SKM-1 (cell line): ENCODE results near the gene TYW1B.
"Not testable (repeated sequence)": the region's sequence is repeated elsewhere in the genome, so short reads cannot be mapped to it uniquely, and the experiment has no call there.

Source experiments
- DNase-seq: peaks from one replicate; lab custom pipeline; 2025; ENCODE audit not compliant: unreplicated experiment; lab: John Stamatoyannopoulos, UW

Gene TYW1B

GRCh38 chr7:72827839-72828591 lies at the start of gene TYW1B:
TYW1B (minus strand) TSS chr7:72828200; CDS start chr7:72828075, 125 bp downstream.
- DNase-seq: peak; percentile 100

DNA sequence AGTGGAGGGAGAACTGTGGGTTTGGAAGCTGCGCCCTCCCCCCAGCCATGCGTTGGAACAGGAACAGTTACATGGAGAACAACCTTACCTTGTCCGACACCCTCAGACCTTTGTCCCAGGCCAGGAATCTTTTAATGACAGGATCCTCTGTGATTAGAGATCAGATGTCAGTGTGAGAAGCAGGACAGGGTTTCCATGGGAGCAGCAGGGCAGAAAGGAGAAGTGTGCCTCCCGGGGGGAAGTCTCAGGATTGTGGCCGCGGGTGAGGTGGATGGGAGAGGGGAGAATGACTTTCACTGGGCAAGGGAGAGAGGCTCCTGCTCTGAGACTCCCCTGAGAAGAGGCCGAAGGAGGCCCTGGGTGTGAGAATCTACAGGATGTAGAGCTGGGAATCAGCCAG lies 39.6 kb upstream of the TYW1B start:
- not testable (repeated sequence) for DNase-seq

GRCh38 chr7:72858846-72859400 lies 30.9 kb upstream of the TYW1B start:
- DNase-seq: not testable (repeated sequence)

GRCh38 chr7:72857925-72858324 lies 29.9 kb upstream of the TYW1B start:
- DNase-seq: not testable (repeated sequence)

GRCh38 chr7:72855261-72855660 lies 27.3 kb upstream of the TYW1B start:
- not testable (repeated sequence) for DNase-seq

DNA sequence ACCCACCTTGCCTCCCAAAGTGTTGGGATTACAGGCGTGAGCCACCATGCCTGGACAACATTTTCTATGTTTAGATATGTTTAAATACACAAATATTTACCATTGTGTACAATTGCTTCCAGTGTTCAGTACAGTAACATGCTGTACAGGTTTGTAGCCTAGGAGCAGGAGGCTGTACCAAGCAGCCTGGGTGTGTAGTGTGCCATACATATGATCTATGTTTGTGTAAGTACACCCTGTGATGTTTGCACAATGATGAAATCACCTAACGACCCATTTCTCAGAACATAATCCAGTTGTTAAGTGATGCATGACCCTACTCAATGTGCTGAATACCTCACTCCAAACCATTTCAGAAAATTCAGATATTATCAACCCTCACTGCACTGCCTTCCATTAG lies 24.9 kb upstream of the TYW1B start:
- not testable (repeated sequence) for DNase-seq

DNA sequence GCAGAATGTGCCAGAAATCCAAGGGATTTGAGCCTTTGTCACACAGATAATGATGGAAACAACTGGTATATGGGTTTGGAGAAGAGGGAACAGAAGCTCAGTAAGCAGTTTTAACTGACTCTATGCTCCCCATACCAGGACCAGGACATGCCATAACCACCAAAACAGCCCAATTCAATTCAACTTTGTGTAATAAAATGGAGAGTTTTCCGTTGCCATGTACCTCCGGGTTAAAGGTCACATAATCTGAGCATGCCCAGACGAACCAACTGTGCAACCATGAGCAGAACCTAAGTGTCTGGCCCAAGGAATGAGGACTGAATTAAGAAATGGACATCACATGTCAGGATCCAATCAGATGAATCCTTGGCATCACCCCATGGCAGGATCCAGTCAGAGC lies 22.7 kb upstream of the TYW1B start:
- DNase-seq: not testable (repeated sequence)

- not testable (repeated sequence) for DNase-seq
Measured at GRCh38 chr7:72844146-72844545, 16.1 kb upstream of the TYW1B start.

- not testable (repeated sequence) for DNase-seq
Measured at GRCh38 chr7:72843166-72843565, 15.2 kb upstream of the TYW1B start.

GRCh38 chr7:72840966-72841511 lies 13.0 kb upstream of the TYW1B start:
- not testable (repeated sequence) for DNase-seq

- not testable (repeated sequence) for DNase-seq
Measured at GRCh38 chr7:72838315-72838714, 10.3 kb upstream of the TYW1B start.

GRCh38 chr7:72837291-72837690 lies 9.3 kb upstream of the TYW1B start:
- not testable (repeated sequence) for DNase-seq

DNA sequence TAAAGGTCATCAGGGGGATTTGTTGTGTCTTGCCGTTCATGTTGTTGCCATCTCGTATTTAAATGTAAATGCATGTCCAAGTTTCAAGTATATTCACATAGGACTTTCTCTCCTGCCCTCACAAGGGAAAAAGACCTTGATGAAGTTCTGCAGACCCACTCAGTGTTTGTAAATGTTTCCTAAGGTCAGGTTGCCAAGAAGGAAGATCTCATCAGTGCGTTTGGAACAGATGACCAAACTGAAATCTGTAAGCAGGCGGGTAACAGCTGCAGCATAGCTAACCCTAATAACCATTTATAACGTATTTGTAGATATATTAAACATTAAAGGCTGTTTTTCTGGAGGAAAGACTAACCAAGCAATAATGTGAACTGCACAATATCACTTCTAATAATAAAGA lies 2.6 kb upstream of the TYW1B start:
- not testable (repeated sequence) for DNase-seq

DNA sequence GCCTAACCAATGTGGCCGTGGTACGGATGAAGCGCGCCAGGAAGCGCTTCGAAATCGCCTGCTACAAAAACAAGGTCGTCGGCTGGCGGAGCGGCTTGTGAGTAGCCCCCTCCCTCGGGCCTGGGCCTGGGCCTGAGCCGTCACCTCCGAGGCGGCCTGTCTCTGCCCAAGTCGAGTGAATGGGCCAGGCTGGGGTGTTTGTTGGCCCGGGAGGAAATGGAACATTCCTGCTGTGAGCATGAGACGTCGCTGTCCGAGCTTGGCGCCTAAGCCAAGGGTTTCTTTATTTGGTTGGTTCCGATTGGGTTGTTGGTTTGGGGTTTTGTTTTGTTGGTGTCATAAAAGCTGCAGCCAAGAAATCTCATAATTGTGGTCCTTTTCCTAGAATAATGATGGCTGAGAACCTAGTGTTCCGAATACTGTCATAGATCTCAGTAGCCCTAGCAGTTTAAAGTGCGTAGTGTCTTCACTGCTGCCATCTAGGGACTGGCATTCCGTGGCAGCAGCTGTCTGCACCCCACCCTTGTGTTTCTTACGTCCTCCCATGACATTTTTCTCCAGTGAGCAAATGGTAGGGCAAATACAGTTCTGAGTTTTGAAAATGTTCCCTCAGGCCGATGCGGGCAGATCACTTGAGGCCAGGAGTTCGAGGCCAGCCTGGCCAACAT lies 1.8 kb upstream of the TYW1B start:
- DNase-seq: peak; percentile 9

DNA sequence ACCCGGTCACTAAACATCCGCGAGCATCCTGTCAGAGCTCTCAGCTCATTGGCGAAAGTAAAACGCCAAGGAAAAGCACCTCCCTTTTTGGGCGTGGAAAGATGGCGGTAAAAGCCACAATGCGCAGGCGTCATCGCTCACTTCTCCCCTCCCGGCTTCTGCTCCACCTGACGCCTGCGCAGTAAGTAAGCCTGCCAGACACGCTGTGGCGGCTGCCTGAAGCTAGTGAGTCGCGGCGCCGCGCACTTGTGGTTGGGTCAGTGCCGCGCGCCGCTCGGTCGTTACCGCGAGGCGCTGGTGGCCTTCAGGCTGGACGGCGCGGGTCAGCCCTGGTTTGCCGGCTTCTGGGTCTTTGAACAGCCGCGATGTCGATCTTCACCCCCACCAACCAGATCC lies 1.3 kb upstream of the TYW1B start:
- DNase-seq: peak; percentile 96

DNA sequence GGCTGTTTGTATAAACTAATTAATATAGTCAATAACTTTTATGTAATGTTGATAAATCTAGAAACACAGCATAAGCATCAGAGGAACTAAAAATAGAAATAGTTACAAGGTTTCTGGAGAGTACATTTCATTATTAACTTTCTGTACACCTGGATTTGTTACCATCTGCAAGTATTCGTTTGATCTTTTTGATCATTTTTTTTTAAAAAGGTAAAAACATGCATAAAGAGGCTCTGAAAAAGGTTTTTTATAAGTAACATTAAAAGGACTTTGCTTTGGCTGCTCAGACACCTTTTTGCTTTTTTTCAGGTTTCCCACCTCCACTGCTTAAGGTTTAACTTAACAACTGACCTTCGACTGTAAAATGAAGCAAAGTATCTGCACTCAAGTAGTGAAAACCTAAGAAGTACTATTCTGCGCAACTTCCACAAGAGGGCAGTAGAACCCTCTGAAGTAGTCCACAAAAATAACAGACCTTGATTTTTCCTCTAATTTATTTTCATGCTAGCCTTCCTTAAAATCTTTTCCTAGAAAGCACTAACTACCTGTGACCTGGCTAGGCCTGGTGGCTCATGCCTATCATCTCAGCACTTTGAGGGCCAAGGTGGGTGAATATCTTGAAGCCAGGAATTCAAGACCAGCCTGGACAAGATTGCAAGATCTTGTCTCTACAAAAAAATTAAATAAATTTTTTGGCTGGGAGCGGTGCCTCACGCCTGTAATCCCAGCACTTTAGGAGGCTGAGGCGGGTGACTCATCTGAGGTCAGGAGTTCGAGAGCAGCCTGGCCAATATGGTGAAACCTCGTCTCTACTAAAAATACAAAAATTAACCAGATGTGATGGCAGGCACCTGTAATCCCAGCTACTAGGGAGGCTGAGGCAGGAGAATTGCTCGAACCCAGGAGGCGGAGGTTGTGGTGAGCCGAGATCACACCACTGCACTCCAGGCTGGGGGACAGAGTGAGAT lies 4.0 kb downstream of the TYW1B start:
- DNase-seq: not testable (repeated sequence)

DNA sequence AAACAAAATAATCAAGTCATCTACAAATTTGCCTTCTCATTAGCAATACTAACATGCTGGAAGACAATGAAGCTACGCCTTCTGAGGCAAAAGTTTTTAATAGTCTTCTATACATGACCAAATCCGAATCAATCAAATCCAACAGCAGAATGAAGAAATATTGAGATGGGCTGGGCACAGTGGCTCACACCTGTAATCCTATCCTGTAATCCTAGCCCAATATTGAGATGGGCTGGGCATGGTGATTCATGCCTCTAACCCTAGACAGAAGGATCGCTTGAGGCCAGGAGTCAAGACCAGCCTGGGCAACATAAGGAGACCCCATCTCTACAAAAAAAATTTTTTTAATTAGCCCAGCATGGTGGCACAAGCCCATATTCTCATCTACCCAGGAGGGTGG lies 5.5 kb downstream of the TYW1B start:
- DNase-seq: not testable (repeated sequence)

DNA sequence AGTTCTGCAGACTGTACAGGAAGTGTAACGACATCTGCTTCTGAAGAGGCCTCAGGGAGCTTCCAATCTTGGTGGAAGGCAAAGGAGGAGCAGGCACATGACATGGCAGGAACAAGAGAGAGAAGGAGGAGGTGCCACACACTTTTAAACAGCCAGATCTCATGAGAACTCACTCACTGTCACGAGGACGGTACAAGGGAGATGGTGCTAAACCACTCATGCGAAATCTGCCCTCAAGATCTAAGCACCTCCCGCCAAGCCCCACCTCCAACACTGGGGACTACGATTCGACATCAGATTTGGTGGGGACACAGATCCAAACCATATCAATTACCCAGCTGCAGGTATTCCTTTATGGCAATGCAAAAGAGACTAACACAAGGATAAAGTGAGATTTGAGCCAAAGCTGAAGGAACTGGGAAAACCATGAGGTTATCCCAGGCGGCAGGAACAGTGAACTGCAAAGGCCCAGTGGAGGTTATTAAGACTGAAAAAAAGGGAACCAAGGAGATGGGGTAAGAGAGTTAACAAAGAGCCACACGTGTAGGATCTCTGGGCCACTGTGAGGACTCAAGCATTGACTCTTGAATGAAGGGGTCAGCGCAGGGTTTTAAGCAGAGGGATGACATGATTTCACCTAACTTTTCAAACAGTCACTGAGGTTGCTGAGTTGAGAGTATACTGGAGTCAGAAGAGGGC lies 9.2 kb downstream of the TYW1B start:
- peak; percentile 2 for DNase-seq

- DNase-seq: not testable (repeated sequence)
Measured at GRCh38 chr7:72817661-72818060, 10.3 kb downstream of the TYW1B start.
